ENCODE results near the gene RUNX3. TPM values are rescaled to one million over a fixed set of nuclear protein-coding genes. Genes with fewer than 3 reads are reported as not detected.
A peak's percentile ranks its signal among the peaks of the same experiment; 100 is the strongest.
"Not testable (repeated sequence)": the region's sequence is repeated elsewhere in the genome, so short reads cannot be mapped to it uniquely, and the experiment has no call there.

RUNX3 gene
- total RNA-seq, 1 donor from 2014 or later, result 2.0 TPM

GRCh38 chr1:24898152-24898908, 31.7 kb downstream of the RUNX3 start:
- DNase-seq (ENCODE audit: low spot score) (peak; percentile 66), ATAC-seq (peak; percentile 54)
- intact Hi-C loops (cut with DNase I), result no loop called here

- ATAC-seq (no peak), DNase-seq (ENCODE audit: low spot score) (peak; percentile 41)
- intact Hi-C loops (cut with DNase I), result no loop called here
Observed at GRCh38 chr1:24897263-24898151, 32.6 kb downstream of the RUNX3 start.

- ATAC-seq, result no peak
- intact Hi-C loops (cut with DNase I), result no loop called here
- DNase-seq (ENCODE audit: low spot score), result peak; percentile 45
Observed at GRCh38 chr1:24896596-24897262, 33.3 kb downstream of the RUNX3 start.

GRCh38 chr1:24896176-24896575, 33.9 kb downstream of the RUNX3 start:
- DNase-seq (ENCODE audit: low spot score), result peak; percentile 31
- intact Hi-C loops (cut with DNase I), result no loop called here
- no peak for ATAC-seq

- DNase-seq (ENCODE audit: low spot score), result no peak
- no peak for ATAC-seq
- intact Hi-C loops (cut with DNase I), result no loop called here
Observed at GRCh38 chr1:24895511-24895910, 34.6 kb downstream of the RUNX3 start.

- intact Hi-C loops (cut with DNase I), result no loop called here
- DNase-seq (ENCODE audit: low spot score), result peak; percentile 25
- ATAC-seq, result no peak
Observed at GRCh38 chr1:24894002-24894401, 36.1 kb downstream of the RUNX3 start.

GRCh38 chr1:24893431-24893830, 36.6 kb downstream of the RUNX3 start:
- DNase-seq (ENCODE audit: low spot score) (peak; percentile 31), ATAC-seq (no peak)
- intact Hi-C loops (cut with DNase I), result no loop called here

GRCh38 chr1:24892188-24893153, 37.6 kb downstream of the RUNX3 start:
- peak; percentile 14 for DNase-seq (ENCODE audit: low spot score)
- intact Hi-C loops (cut with DNase I), result no loop called here
- no peak for ATAC-seq

GRCh38 chr1:24891367-24891766, 38.7 kb downstream of the RUNX3 start:
- intact Hi-C loops (cut with DNase I); DNase-seq (ENCODE audit: low spot score); ATAC-seq: not testable (repeated sequence)

- DNase-seq (ENCODE audit: low spot score), result no peak
- intact Hi-C loops (cut with DNase I), result no loop called here
- no peak for ATAC-seq
Observed at GRCh38 chr1:24890887-24891286, 39.2 kb downstream of the RUNX3 start.

GRCh38 chr1:24888971-24889676, 41.0 kb downstream of the RUNX3 start:
- ATAC-seq, result no peak
- no peak for DNase-seq (ENCODE audit: low spot score)
- intact Hi-C loops (cut with DNase I), result no loop called here

GRCh38 chr1:24888061-24888970, 41.8 kb downstream of the RUNX3 start:
- intact Hi-C loops (cut with DNase I), result no loop called here
- DNase-seq (ENCODE audit: low spot score), result peak; percentile 14
- ATAC-seq, result no peak

- intact Hi-C loops (cut with DNase I), result no loop called here
- no peak for ATAC-seq
- peak; percentile 41 for DNase-seq (ENCODE audit: low spot score)
Observed at GRCh38 chr1:24886241-24886640, 43.8 kb downstream of the RUNX3 start.

GRCh38 chr1:24884751-24885150, 45.3 kb downstream of the RUNX3 start:
- ATAC-seq (no peak), DNase-seq (ENCODE audit: low spot score) (no peak)
- intact Hi-C loops (cut with DNase I), result no loop called here

- intact Hi-C loops (cut with DNase I), result no loop called here
- DNase-seq (ENCODE audit: low spot score), result no peak
Observed at GRCh38 chr1:24881034-24881433, 49.0 kb downstream of the RUNX3 start.

GRCh38 chr1:24878775-24879742, 51.0 kb downstream of the RUNX3 start:
- intact Hi-C loops (cut with DNase I), result no loop called here
- ATAC-seq (no peak), DNase-seq (ENCODE audit: low spot score) (peak; percentile 23)

More at GRCh38 chr1:24881034-24881433, 49.0 kb downstream of the RUNX3 start:
- no peak for ATAC-seq

All from sciatic nerve (tissue), 2 donors.